Measurements from ENCODE around the gene JAG2. TPM values are rescaled to one million over a fixed set of nuclear protein-coding genes. Genes with fewer than 3 reads are reported as not detected.

JAG2 gene
- total RNA-seq, 1 donor from 2014 or later = 2.4 TPM

DNA sequence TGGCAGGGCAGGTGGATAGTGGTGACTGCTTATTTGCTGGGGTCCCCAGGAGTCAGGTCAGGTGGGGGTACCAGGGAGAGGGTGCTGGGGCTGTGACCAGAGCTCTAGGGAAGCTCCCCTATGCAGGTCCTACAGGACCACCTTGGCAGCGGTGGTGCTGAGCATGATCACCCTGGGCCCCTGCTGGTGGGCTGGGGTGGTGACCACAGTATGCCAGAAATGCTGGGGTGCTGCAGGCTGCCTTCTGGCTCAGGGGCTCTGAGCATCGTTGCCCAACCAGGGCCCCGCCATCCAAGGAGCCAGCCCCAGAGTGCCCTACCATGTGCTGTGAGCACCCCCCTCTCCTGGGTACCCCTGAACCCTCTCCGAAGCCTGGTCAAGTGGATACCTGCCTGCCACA is 30.0 kb upstream of the JAG2 start:
- H3K27me3 ChIP-seq (ENCODE audit: control insufficient read depth, insufficient read depth, low read length) = peaks cover 39% of the 10 kb centered on the region

DNA sequence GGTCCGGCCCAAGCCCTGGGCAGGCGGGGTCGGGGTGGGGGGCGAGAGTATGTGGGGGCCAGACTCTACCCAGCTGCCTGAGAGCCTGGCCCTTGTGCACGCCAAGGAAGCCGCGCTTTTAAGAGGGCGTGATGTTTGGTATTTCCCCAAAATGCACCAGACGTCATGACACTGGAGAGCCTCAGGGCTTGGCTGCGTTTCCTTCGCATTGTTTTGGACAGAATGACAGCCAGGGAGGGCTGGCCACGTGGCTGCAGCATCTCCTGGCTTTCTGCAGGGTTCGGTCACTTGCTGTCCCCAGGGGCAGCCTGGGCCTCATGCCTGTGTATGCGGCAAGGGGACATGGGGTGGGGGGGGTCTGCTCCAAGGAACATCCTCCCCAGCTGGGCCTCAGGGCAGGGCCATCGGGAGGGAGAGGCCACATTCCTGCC is 28.6 kb upstream of the JAG2 start:
- no peaks in the 10 kb centered on the region for H3K36me3 ChIP-seq (ENCODE audit: control insufficient read depth, insufficient read depth, low read length)
- no peak overlapping the region for H3K4me3 ChIP-seq (ENCODE audit: low read depth, low read length)
- H3K27me3 ChIP-seq (ENCODE audit: control insufficient read depth, insufficient read depth, low read length) = peaks cover 35% of the 10 kb centered on the region
- no peak for TF ChIP-seq CTCF (IDR thresholded peaks at IDR 0.05; ENCODE audit: insufficient read depth, low read length, poor library complexity, severe bottlenecking)
- DNase-seq (ENCODE audit: low read depth) = no peak

More for the DNA sequence above, 30.0 kb upstream of the JAG2 start:
- peak; percentile 6 for TF ChIP-seq CTCF (IDR thresholded peaks at IDR 0.05; ENCODE audit: insufficient read depth, low read length, poor library complexity, severe bottlenecking)
- Histone ChIP-seq H3K4me3 (ENCODE audit: low read depth, low read length) (no peak overlapping the region), H3K36me3 (ENCODE audit: control insufficient read depth, insufficient read depth, low read length) (no peaks in the 10 kb centered on the region)
- no peak for DNase-seq (ENCODE audit: low read depth)

- Histone ChIP-seq H3K27me3 (ENCODE audit: control insufficient read depth, insufficient read depth, low read length) (peaks cover 35% of the 10 kb centered on the region), H3K36me3 (ENCODE audit: control insufficient read depth, insufficient read depth, low read length) (no peaks in the 10 kb centered on the region), H3K4me3 (ENCODE audit: low read depth, low read length) (no peak overlapping the region)
- TF ChIP-seq CTCF (IDR thresholded peaks at IDR 0.05; ENCODE audit: insufficient read depth, low read length, poor library complexity, severe bottlenecking) = no peak
- no peak for DNase-seq (ENCODE audit: low read depth)
Measured at GRCh38 chr14:105196265-105196960, 27.8 kb upstream of the JAG2 start.

- Histone ChIP-seq H3K27me3 (ENCODE audit: control insufficient read depth, insufficient read depth, low read length) (peaks cover 35% of the 10 kb centered on the region), H3K36me3 (ENCODE audit: control insufficient read depth, insufficient read depth, low read length) (no peaks in the 10 kb centered on the region), H3K4me3 (ENCODE audit: low read depth, low read length) (no peak overlapping the region)
- no peak for TF ChIP-seq CTCF (IDR thresholded peaks at IDR 0.05; ENCODE audit: insufficient read depth, low read length, poor library complexity, severe bottlenecking)
- no peak for DNase-seq (ENCODE audit: low read depth)
Measured at GRCh38 chr14:105195522-105196264, 27.1 kb upstream of the JAG2 start.

DNA sequence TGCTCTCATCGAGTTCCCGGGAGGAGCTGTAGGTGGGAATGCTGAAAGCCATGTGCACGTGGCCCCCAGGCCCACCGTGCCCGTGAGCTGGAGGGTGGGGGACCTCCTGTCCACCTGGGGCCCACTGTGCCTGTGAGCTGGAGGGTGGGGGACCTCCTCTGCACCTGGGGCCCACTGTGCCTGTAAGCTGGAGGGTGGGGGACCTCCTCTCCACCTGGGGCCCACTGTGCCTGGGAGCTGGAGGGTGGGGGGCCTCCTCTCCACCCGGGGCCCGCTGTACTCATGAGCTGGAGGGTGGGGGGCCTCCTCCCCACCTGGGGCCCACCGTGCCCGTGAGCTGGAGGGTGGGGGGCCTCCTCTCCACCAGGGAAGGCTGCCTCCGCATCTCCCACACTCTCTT is 26.5 kb upstream of the JAG2 start:
- no peak for DNase-seq (ENCODE audit: low read depth)
- TF ChIP-seq CTCF (IDR thresholded peaks at IDR 0.05; ENCODE audit: insufficient read depth, low read length, poor library complexity, severe bottlenecking) = no peak
- H3K27me3 ChIP-seq (ENCODE audit: control insufficient read depth, insufficient read depth, low read length) = peaks cover 35% of the 10 kb centered on the region
- H3K4me3 ChIP-seq (ENCODE audit: low read depth, low read length) = no peak overlapping the region
- H3K36me3 ChIP-seq (ENCODE audit: control insufficient read depth, insufficient read depth, low read length) = no peaks in the 10 kb centered on the region
